Right kidney (tissue), 1 donor: ENCODE data around the gene ABCA13.

ENCODE experiments used
- DNase-seq: peaks from one replicate; pipeline ENCODE4 v3.0.0-alpha.2; 2016

The ABCA13 gene

DNA sequence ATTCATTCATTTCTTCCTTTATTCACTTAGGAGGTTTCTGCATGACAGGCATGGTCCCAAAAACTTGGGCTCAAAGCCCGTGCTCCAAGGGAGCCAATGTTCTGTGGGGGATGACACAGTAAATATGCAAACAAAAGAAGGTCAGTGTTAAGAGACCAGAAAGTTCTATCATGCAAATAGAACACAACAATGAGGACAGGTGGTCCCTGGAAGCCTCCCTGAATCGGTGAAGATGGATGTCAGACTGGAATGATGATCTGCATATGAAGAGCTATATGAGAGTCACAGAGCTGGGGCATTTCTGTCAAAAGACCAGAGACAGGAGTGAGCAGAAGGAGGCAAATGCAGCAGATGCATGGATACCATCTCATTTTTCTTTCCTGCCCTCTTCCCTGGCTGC lies 129.0 kb downstream of the ABCA13 start:
- DNase-seq, result no peak

- DNase-seq, result no peak
Measured at GRCh38 chr7:48301201-48301600, 129.9 kb downstream of the ABCA13 start.

DNA sequence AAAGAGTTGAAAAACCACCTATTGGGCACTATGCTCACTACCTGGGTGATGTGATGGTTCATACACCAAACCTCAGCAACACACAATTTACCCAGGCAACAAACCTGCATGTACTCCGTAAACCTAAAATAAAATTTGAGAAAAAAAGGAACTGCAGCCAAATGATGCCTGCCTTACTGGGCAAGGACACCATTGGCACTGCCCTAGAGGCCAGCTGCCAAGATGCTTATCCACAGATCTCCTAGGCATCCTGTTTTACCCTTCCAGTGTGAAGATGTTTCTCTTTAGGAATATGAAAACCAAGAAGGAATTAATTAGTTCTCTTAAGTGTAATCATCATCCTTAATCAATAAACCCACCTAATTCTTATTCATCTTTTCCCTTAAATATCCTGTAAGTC lies 133.4 kb downstream of the ABCA13 start:
- DNase-seq, result no peak

GRCh38 chr7:48305661-48306060 lies 134.4 kb downstream of the ABCA13 start:
- no peak for DNase-seq

DNA sequence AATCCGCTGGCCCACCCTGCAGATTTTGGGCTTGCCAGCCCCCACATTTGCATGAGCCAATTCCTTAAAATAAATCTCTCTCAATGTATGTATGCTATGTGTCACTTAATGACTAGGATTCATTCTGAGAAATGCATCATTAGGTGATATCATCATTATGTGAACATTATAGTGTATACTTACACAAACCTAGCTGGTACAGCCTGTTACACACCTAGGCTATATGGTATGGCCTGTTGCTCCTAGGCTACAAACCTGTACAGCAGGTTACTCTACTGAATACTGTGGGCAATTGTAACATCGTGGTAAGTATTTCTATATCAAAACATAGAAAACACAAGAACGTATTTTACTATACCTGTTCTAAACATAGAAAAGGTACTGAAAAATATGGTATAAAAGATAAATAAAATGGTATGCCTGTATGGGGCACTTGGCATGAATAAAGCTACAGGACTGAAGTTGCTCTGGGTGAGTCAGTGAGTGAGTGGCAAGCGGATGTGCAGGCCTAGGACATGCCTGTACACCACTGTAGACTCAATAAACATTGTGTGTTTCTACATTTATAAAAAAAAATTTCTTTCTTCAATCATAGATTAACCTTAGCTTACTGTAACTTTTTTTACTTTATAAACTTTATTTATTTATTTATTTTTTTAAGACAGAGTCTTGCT lies 135.9 kb downstream of the ABCA13 start:
- no peak for DNase-seq

GRCh38 chr7:48309720-48310119 lies 138.5 kb downstream of the ABCA13 start:
- DNase-seq, result no peak

DNA sequence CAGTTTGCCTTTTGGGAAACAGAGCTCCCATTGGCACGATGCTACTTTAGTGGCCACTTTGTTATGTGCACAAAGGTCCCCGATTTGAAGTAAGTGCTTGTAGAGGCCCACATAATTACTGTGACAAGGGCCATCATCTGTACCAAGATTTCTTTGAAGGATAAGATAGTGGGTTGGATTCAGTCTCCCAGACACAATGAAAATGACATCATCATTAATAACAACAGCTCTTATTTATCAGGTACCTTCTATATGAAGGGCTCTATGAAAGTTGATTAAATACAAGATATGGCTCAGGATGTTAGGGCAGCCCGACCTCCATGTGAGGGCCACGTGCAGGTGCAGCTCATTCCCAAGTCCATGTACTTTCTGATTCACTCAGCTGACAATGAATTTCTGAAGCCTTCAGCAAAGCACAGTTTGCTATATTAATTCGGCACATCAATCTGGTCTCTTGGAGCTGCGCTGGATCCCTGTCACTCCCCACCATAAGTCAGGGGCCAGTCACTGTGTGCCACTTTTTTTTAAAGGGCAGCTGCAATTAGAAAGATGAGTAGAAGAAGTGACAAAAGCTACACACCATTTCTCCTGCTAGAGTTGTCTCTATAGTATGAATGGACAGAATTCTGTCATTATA lies 140.3 kb downstream of the ABCA13 start:
- DNase-seq, result no peak

DNA sequence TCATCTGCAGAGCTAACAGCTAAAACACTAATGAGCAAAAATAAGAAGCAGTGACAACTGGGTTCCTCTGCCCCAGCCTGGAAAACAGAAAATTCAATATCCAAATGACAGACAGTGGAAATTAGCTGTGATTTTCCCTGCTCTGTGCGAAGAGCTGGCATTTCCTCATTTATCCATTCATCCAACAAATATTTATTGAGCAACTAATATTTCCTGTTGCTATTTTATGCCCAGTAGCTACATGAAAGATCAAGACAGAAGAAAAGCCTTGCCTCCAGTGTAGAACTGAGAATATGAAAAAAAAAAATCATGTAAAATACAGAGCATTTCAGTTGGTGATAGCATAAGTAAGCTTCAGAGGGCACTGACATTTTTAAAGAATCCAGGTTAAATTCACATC lies 140.9 kb downstream of the ABCA13 start:
- no peak for DNase-seq

GRCh38 chr7:48316768-48317167 lies 145.5 kb downstream of the ABCA13 start:
- DNase-seq, result no peak

GRCh38 chr7:48317360-48317759 lies 146.1 kb downstream of the ABCA13 start:
- DNase-seq, result no peak

- DNase-seq, result no peak
Measured at GRCh38 chr7:48321319-48322010, 150.2 kb downstream of the ABCA13 start.

GRCh38 chr7:48337012-48337621 lies 165.9 kb downstream of the ABCA13 start:
- DNase-seq, result no peak

- DNase-seq, result no peak
Measured at GRCh38 chr7:48337781-48338180, 166.5 kb downstream of the ABCA13 start.

DNA sequence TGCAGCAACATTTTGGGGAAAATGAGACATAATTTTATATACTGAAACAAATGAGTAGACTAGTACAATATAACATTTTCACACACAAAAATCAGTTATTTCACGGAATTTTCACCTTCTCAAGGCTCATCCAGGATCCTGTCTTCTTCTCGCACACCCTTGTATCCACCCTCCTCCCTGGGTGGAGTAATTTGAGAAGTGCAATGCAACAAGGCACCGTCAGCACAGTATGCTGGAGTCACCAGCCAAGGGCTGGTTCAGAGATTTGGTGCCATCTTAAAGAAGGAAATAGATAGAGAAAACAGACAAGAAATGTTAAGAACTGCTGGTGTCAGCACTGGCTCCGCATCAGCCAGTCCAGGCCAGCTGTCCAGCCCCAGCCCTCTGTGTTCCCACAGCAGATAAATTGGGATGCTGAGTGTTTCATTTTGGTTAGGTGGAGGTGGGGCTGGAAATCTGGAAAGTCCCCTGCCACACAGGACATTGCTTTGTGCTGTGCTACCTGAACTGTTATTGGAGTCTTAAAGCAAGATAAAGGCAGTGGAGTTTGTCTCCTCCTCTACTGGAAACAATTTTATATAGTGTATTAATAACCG lies 176.1 kb downstream of the ABCA13 start:
- DNase-seq, result no peak

GRCh38 chr7:48350515-48350914 lies 179.3 kb downstream of the ABCA13 start:
- no peak for DNase-seq

DNA sequence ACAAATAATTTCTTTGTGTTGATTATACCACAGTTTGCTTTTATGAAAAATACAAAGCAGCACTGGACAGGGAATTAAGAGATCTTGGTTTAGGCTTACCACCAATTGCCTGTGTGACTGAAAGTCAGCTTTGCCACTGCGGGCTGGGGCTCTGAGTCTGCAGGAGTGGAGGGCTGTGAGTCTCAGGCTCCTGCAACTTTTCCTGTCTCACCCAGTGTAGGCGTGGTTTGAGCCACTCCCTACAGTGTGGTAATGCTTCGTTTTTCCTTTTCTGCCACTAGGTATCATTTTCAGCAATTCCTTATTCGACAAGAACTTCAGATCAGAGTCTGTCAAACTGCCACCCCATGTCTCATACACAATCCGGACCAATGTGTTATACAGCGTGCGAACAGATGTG lies 180.6 kb downstream of the ABCA13 start:
- no peak for DNase-seq

GRCh38 chr7:48355346-48355745 lies 184.1 kb downstream of the ABCA13 start:
- DNase-seq, result no peak

DNA sequence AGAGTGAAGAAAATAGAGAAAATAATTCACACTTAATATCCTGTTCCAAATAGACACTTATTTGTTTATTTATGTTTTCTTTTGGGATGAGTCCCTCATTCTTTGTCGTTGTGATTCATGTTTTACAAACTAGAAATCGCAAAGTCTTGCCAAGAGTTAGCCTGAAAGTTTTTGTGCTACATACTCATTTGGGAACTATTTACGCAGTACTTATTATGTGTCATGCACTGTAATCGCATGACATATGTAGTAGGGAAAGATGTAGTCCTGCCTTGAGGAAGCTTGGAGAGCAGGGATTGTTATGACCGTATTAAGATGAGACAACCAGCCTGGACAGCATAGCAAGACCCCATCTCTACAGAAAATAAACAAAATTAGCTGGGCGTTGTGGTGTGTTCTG lies 189.3 kb downstream of the ABCA13 start:
- no peak for DNase-seq

GRCh38 chr7:48363174-48363573 lies 191.9 kb downstream of the ABCA13 start:
- no peak for DNase-seq

- DNase-seq, result no peak
Measured at GRCh38 chr7:48365010-48365409, 193.8 kb downstream of the ABCA13 start.

DNA sequence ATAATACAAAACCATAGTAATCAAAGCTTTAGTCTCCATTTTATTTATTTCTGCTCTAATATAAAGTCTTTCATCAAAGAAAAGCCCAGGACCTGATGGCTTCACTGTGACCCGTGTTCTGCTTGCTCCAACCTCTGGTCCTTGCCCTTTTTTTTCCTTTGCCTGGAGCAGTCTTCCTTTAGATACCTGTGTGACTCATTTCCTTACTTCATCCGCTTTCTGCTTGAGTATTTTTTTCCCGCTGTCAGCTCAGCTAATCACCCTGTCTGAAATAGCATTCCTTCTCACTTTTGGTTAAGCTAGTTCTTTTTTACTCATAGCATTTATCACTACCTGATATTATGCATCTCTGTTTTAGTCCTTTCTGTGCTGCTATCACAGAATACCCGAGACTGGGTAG lies 194.8 kb downstream of the ABCA13 start:
- DNase-seq, result no peak

DNA sequence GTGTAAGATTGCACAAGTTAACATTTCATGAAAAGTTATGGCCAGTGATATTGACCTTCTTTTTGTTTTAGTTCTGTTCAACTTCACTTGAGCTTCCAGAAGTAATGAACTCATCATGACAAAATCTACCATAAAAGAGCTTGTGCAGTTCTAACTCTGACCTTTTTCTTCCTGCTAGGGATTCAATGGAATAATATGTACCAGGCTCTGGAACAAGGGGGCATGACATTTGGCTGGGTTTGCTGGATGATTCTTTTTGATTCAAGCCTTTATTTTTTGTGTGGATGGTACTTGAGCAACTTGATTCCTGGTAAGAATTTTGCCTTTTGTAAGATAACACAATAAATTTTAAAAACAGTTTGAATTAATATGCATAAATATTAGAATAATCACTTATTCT lies 205.0 kb downstream of the ABCA13 start:
- no peak for DNase-seq

GRCh38 chr7:48380921-48381320 lies 209.7 kb downstream of the ABCA13 start:
- no peak for DNase-seq
